HFFc6 (cell line): Measurements from ENCODE around the gene ARL4A. TPM values are rescaled to one million over a fixed set of nuclear protein-coding genes. Genes with fewer than 3 reads are reported as not detected.
"Not testable (repeated sequence)": the region's sequence is repeated elsewhere in the genome, so short reads cannot be mapped to it uniquely, and the experiment has no call there.

Experiments used
- DNase-seq: peaks from one replicate; pipeline ENCODE4 v3.0.0-alpha.2; 2018
- H3K27ac Mint-ChIP-seq: 2 replicates; pipeline ENCODE4 v1.8.0; 2020; ENCODE audit warnings: mild to moderate bottlenecking, mixed read lengths
- H3K27me3 Mint-ChIP-seq: 2 replicates; pipeline ENCODE4 v1.8.0; 2021; ENCODE audit warnings: mild to moderate bottlenecking, moderate library complexity, mixed read lengths; ENCODE audit not compliant: insufficient read depth
- H3K36me3 Mint-ChIP-seq: 2 replicates; pipeline ENCODE4 v1.8.0; 2021; ENCODE audit warnings: low read depth, mixed read lengths
- H3K4me1 Mint-ChIP-seq: 2 replicates; pipeline ENCODE4 v1.8.0; 2020; ENCODE audit warnings: low read depth, mixed read lengths
- H3K4me3 Mint-ChIP-seq: 2 replicates; pipeline ENCODE4 v1.8.0; 2020; ENCODE audit warnings: mild to moderate bottlenecking, moderate library complexity, mixed read lengths
- H3K9me3 Mint-ChIP-seq: 2 replicates; pipeline ENCODE4 v1.8.0; 2020; ENCODE audit warnings: mild to moderate bottlenecking, mixed read lengths
- total RNA-seq, 6 experiments: library from RNA; stranded (reverse); fragmentation: NEBNext Ultra II Directional; extraction: Animal tissue kit (Norgen Biotek cat#: 25700); gene quantifications; 2 replicates in 1 of 6; 3 replicates in 5 of 6; pipeline ENCODE4 v1.2.3, GENCODE V29; 2021
- TF ChIP-seq, protein P1 (sequence below): fragments of 200-600 bp; sonication (generic); IDR thresholded peaks from 2 replicates; pipeline ENCODE4 v1.5.0; 2021; ENCODE audit warnings: antibody characterized with exemption, mild to moderate bottlenecking

The ARL4A gene
- total RNA-seq, 6 experiments from 2014 or later, result 12.5 to 15.5 (median 14.7) TPM

DNA sequence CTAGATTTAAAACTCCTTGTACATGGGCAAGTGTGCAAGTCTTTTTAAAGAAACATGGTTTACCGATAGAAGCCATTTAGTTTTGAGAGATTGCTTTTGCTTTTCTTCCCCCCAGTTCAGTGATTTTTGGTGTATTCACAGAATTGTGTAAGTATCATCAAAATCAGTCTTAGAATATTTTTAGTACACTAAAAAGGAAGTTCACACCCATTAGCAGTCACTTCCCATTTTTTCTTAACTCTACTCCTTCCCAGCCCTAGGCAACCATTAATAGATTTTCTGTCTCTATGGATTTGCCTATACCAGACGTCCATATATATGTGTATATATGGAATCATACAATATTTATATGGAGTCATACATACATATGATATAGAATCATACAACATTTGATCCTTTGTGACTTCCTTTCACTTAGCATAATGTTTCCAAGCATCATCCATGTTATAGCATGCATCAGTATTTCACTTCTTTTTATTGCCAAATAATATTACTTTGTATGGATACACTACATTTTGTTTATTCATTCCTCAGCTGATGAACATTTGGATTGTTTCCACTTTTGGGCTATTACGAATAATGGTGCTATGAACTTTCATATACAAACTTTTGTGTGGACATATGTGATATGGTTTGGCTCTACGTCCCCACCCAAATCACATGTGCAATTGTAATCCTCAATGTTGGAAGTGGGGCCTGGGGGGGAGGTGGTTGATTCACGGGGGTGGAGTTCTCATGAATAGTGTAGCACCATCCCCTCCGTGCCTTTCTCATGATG lies 16.5 kb upstream of the ARL4A start:
- H3K27me3 Mint-ChIP-seq, result no peaks in the 10 kb centered on the region
- peaks cover 45% of the 10 kb centered on the region for H3K4me1 Mint-ChIP-seq
- DNase-seq, result no peak

GRCh38 chr7:12673436-12673835 lies 14.0 kb upstream of the ARL4A start:
- H3K4me1 Mint-ChIP-seq, result peaks cover 33% of the 10 kb centered on the region
- DNase-seq, H3K9me3 Mint-ChIP-seq, H3K27me3 Mint-ChIP-seq, H3K36me3 Mint-ChIP-seq, H3K4me3 Mint-ChIP-seq, H3K27ac Mint-ChIP-seq: not testable (repeated sequence)

More for the DNA sequence above, 16.5 kb upstream of the ARL4A start:
- Mint-ChIP-seq H3K36me3 (peaks cover 1% of the 10 kb centered on the region; the same call in 1 of the 2 replicates), H3K4me3 (no peak overlapping the region), H3K9me3 (peaks cover 1% of the 10 kb centered on the region), H3K27ac (no peak overlapping the region)
- TF ChIP-seq, protein P1, sequence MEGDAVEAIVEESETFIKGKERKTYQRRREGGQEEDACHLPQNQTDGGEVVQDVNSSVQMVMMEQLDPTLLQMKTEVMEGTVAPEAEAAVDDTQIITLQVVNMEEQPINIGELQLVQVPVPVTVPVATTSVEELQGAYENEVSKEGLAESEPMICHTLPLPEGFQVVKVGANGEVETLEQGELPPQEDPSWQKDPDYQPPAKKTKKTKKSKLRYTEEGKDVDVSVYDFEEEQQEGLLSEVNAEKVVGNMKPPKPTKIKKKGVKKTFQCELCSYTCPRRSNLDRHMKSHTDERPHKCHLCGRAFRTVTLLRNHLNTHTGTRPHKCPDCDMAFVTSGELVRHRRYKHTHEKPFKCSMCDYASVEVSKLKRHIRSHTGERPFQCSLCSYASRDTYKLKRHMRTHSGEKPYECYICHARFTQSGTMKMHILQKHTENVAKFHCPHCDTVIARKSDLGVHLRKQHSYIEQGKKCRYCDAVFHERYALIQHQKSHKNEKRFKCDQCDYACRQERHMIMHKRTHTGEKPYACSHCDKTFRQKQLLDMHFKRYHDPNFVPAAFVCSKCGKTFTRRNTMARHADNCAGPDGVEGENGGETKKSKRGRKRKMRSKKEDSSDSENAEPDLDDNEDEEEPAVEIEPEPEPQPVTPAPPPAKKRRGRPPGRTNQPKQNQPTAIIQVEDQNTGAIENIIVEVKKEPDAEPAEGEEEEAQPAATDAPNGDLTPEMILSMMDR, result no peak

- Mint-ChIP-seq H3K27ac (no peak overlapping the region), H3K9me3 (peaks cover 6% of the 10 kb centered on the region), H3K4me3 (no peak overlapping the region), H3K36me3 (0 out of 2 replicates have a peak, but pooled peaks cover 7% of the 10 kb centered on the region), H3K4me1 (peaks cover 27% of the 10 kb centered on the region), H3K27me3 (no peaks in the 10 kb centered on the region; the same call in none of the 2 replicates)
- TF ChIP-seq, protein P1, result no peak
- DNase-seq, result no peak
Observed at GRCh38 chr7:12674053-12674452, 13.4 kb upstream of the ARL4A start.

- TF ChIP-seq, protein P1, result peak; percentile 64; the same call in 1 of the 2 replicates
- no peak for DNase-seq
- Mint-ChIP-seq H3K27ac (no peak overlapping the region), H3K27me3 (no peaks in the 10 kb centered on the region; the same call in none of the 2 replicates), H3K36me3 (0 out of 2 replicates have a peak, but pooled peaks cover 7% of the 10 kb centered on the region), H3K4me1 (peaks cover 26% of the 10 kb centered on the region), H3K4me3 (no peak overlapping the region), H3K9me3 (peaks cover 6% of the 10 kb centered on the region)
Observed at GRCh38 chr7:12674861-12675260, 12.6 kb upstream of the ARL4A start.

GRCh38 chr7:12683678-12684585 lies 3.5 kb upstream of the ARL4A start:
- no peaks in the 10 kb centered on the region for H3K9me3 Mint-ChIP-seq

More at GRCh38 chr7:12683678-12684585, 3.5 kb upstream of the ARL4A start:
- TF ChIP-seq, protein P1, result peak; percentile 74
- peaks cover 11% of the 10 kb centered on the region for H3K36me3 Mint-ChIP-seq
- H3K27ac Mint-ChIP-seq, result no peak overlapping the region
- no peaks in the 10 kb centered on the region for H3K27me3 Mint-ChIP-seq
- no peak overlapping the region for H3K4me3 Mint-ChIP-seq
- DNase-seq, result peak; percentile 19
- peaks cover 26% of the 10 kb centered on the region for H3K4me1 Mint-ChIP-seq
